CD4-positive, alpha-beta T cell (primary cell): Measurements from ENCODE around the gene VEZF1. TPM values are rescaled to one million over a fixed set of nuclear protein-coding genes. Genes with fewer than 3 reads are reported as not detected.

Experiments used
- ATAC-seq: fragments of 200-7000 bp; cut with Tn5 transposase; one replicate; pipeline ENCODE4 v1.10.0; 2022; ENCODE audit warnings: mild to moderate bottlenecking; ENCODE audit not compliant: poor library complexity
- CTCF ChIA-PET: fragments of 350-600 bp; sonication (Branson Sonifier 250); formaldehyde crosslinking; loops from one replicate; lab custom pipeline; 2021; ENCODE audit warnings: antibody characterized with exemption, inconsistent platforms; lab: Charles Lee
- POLR2A ChIA-PET: fragments of 350-600 bp; sonication (Branson Sonifier 250); formaldehyde crosslinking; loops from one replicate; lab custom pipeline; 2021; ENCODE audit warnings: antibody characterized with exemption, inconsistent platforms; lab: Charles Lee
- DNase-seq, 14 experiments: peaks; one replicate each; pipeline ENCODE4 v3.0.0-alpha.2; 2013 to 2020; ENCODE audit warnings: mixed read lengths in 2 of 14
- H3K27ac ChIP-seq, 2 donors: one replicate each; pipeline versions ENCODE4 v1.5.1 to v1.7.0; 2013; ENCODE audit warnings: low read length in 2 of 2, low read depth in 1 of 2, mild to moderate bottlenecking in 1 of 2
- H3K27me3 ChIP-seq, 2 experiments: 1 replicate in 1 of 2; 2 replicates in 1 of 2; pipeline versions ENCODE4 v1.6.1 to v1.7.0; 2013; ENCODE audit warnings: low read length in 2 of 2, control low read depth in 1 of 2, mild to moderate bottlenecking in 1 of 2, moderate library complexity in 1 of 2; ENCODE audit not compliant: insufficient read depth in 2 of 2, control insufficient read depth in 1 of 2
- H3K36me3 ChIP-seq: one replicate; pipeline ENCODE4 v1.6.1; 2013; ENCODE audit warnings: low read length, control low read depth; ENCODE audit not compliant: insufficient read depth
- H3K4me1 ChIP-seq: one replicate; pipeline ENCODE4 v1.6.1; 2013; ENCODE audit warnings: low read length, control low read depth; ENCODE audit not compliant: insufficient read depth
- H3K4me3 ChIP-seq: one replicate; pipeline ENCODE4 v1.5.1; 2013; ENCODE audit warnings: mild to moderate bottlenecking, low read length, moderate library complexity
- H3K9me3 ChIP-seq, 2 experiments: 1 replicate in 1 of 2; 2 replicates in 1 of 2; pipeline versions ENCODE4 v1.6.1 to v1.7.0; 2013; ENCODE audit warnings: low read length in 2 of 2, mild to moderate bottlenecking in 2 of 2, control low read depth in 1 of 2, moderate library complexity in 1 of 2; ENCODE audit not compliant: control insufficient read depth in 1 of 2, insufficient read depth in 1 of 2
- H3K27ac Mint-ChIP-seq: one replicate; pipeline ENCODE4 v1.8.0; 2020; ENCODE audit warnings: mixed read lengths
- H3K27me3 Mint-ChIP-seq: one replicate; pipeline ENCODE4 v1.8.0; 2021; ENCODE audit warnings: mixed read lengths
- H3K36me3 Mint-ChIP-seq: one replicate; pipeline ENCODE4 v1.8.0; 2021; ENCODE audit warnings: low read depth, mixed read lengths
- H3K4me1 Mint-ChIP-seq: one replicate; pipeline ENCODE4 v1.8.0; 2021; ENCODE audit warnings: low read depth, mixed read lengths
- H3K4me3 Mint-ChIP-seq: one replicate; pipeline ENCODE4 v1.8.0; 2020; ENCODE audit warnings: mild to moderate bottlenecking, mixed read lengths
- H3K9me3 Mint-ChIP-seq: one replicate; pipeline ENCODE4 v1.8.0; 2020; ENCODE audit warnings: mixed read lengths
- intact Hi-C, 2 experiments: fragments of 100-400 bp; cut with DNase I in 1 of 2; cut with micrococcal nuclease in 1 of 2; formaldehyde crosslinking; loops; one replicate each; pipeline versions ENCODE4 v1.15.1 to v1.9.0; 2023 to 2025; cut with DNase I, micrococcal nuclease
- total RNA-seq, 174 experiments: library from RNA in 2 of 174; stranded (reverse) in 2 of 174; gene quantifications; one replicate each; pipeline ENCODE4 v1.2.3 and lab custom pipeline; 2021 to 2026
- TF ChIP-seq, protein P1 (sequence below): fragments of 200-600 bp; IDR thresholded peaks from one replicate; pipeline ENCODE4 v1.8.0; 2022; ENCODE audit warnings: antibody characterized with exemption, mild to moderate bottlenecking

The VEZF1 gene
- total RNA-seq, 2 experiments from 2014 or later: 41.6 to 41.7 TPM

DNA sequence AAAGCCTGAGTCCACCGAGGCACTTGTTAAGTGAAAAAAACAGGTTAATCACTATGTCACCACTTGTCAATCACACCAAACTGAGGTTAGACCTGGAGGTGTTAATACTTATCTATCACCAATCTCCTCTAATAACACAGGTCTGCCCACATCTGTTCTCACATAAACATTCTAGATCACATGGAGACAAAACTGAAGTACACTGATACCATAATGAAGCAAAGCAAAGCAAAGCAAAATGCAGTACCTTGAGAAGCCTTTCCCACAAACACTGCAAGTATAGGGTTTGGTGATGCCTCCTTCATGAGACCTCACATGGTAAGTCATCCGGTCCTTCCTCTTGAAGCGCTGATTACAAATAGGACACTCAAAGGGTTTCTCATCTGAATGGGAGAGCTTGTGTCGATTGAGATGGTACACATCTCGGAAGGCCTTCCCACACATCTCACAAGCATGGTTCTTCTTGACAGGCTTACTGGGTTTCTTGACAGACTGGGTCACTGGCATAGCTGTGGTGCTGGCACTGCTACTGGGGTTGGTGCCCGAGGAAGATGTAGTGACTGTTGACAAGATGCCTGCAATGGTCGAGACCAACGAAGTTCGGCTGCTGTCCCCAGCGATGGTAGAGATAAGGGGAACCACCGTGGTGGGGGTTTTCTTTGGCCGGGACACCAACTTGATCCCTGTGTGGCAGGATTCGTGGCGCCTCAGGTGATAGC is 5.4 kb downstream of the VEZF1 start:
- H3K9me3 Mint-ChIP-seq: no peaks in the 10 kb centered on the region
- no peaks in the 10 kb centered on the region for H3K27me3 Mint-ChIP-seq
- DNase-seq (peak in 2 of 14 experiments; percentile 23 to 59), ATAC-seq (no peak)
- H3K27ac Mint-ChIP-seq: peak overlapping the region; percentile 67
- Histone ChIP-seq H3K4me3 (no peak overlapping the region), H3K36me3 (peaks cover 52% of the 10 kb centered on the region), H3K9me3 (no peaks in the 10 kb centered on the region), H3K27me3 (no peaks in the 10 kb centered on the region), H3K4me1 (peaks cover 24% of the 10 kb centered on the region), H3K27ac (no peak overlapping the region)
- H3K4me3 Mint-ChIP-seq: no peak overlapping the region
- intact Hi-C loops: no loop called here
- peaks cover 92% of the 10 kb centered on the region for H3K36me3 Mint-ChIP-seq
- POLR2A ChIA-PET: interaction anchor here (2.0 kb wide), 1 partner anchor 24 kb away, joined by 8 read pairs; the partner anchor contains the start of gene SRSF1
- peaks cover 70% of the 10 kb centered on the region for H3K4me1 Mint-ChIP-seq
- TF ChIP-seq, protein P1, sequence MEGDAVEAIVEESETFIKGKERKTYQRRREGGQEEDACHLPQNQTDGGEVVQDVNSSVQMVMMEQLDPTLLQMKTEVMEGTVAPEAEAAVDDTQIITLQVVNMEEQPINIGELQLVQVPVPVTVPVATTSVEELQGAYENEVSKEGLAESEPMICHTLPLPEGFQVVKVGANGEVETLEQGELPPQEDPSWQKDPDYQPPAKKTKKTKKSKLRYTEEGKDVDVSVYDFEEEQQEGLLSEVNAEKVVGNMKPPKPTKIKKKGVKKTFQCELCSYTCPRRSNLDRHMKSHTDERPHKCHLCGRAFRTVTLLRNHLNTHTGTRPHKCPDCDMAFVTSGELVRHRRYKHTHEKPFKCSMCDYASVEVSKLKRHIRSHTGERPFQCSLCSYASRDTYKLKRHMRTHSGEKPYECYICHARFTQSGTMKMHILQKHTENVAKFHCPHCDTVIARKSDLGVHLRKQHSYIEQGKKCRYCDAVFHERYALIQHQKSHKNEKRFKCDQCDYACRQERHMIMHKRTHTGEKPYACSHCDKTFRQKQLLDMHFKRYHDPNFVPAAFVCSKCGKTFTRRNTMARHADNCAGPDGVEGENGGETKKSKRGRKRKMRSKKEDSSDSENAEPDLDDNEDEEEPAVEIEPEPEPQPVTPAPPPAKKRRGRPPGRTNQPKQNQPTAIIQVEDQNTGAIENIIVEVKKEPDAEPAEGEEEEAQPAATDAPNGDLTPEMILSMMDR: no peak
- CTCF ChIA-PET: interaction anchor here (2.2 kb wide), 1 partner anchor 14 kb away, joined by 7 read pairs; no protein-coding TSS in a partner anchor

DNA sequence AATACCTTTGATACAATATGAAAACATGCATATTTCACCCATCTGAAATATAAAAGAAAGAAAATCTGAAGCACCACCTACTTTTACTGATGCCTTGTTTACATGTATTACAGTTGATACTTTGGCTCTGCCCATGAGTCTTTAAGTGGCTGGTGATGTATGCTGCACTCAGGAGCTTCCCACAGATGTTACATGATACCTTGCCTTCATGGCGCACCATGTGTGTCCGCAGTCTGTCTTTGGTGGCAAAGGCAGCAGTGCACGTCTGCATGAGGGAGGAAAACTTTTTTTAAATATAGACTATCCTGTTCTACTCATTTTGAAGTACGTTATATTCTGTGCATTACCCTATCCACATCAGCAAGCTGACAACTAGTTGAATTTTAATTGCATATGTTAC is 7.5 kb downstream of the VEZF1 start:
- no peak overlapping the region for H3K27ac ChIP-seq
- no peak overlapping the region for H3K4me3 ChIP-seq
- Mint-ChIP-seq H3K9me3 (no peaks in the 10 kb centered on the region), H3K27ac (no peak overlapping the region), H3K27me3 (no peaks in the 10 kb centered on the region), H3K4me1 (peaks cover 54% of the 10 kb centered on the region), H3K36me3 (peaks cover 93% of the 10 kb centered on the region), H3K4me3 (peak overlapping the region; percentile 22)
- DNase-seq: no peak
- peaks cover 72% of the 10 kb centered on the region for H3K36me3 ChIP-seq
- POLR2A ChIA-PET: interaction anchor here (1.0 to 1.7 kb wide), 3 partner anchors 15 to 27 kb away, joined by 3 to 4 read pairs (median 4); partner anchors contain the start of gene SRSF1
- peaks cover 17% of the 10 kb centered on the region for H3K4me1 ChIP-seq
- no peaks in the 10 kb centered on the region for H3K27me3 ChIP-seq
- H3K9me3 ChIP-seq: no peaks in the 10 kb centered on the region
- ATAC-seq: no peak
- TF ChIP-seq, protein P1: no peak
- intact Hi-C loops: no loop called here
- CTCF ChIA-PET: interaction anchor here (1.3 to 1.4 kb wide), 2 partner anchors 19 to 26 kb away, joined by 4 to 5 read pairs; partner anchors contain the start of gene CUEDC1

DNA sequence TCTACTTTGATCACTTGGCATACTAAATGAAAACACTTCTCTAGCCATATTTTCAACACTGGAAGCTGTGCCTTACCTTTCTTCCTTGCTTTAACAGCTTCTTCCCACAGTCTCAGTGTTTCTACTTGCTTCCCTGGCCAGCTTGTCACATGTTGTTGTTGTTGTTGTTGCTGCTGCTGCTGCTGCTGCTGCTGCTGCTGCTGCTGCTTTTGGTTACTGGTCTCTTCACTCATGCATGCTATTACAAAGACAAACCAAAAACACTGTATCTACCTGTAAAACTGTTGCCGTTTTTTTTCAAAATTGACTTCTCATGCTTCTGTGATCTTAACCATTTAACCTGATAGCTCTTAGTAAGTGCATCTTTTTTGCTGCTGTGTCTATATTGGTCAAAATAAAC is 9.0 kb downstream of the VEZF1 start:
- no peak overlapping the region for H3K27ac Mint-ChIP-seq
- no peaks in the 10 kb centered on the region for H3K9me3 Mint-ChIP-seq
- H3K36me3 Mint-ChIP-seq: peaks cover 93% of the 10 kb centered on the region
- no peaks in the 10 kb centered on the region for H3K9me3 ChIP-seq
- POLR2A ChIA-PET: interaction anchor here (0.9 to 1.1 kb wide), 2 partner anchors 14 to 19 kb away, joined by 3 read pairs; no protein-coding TSS in a partner anchor
- no peak overlapping the region for H3K4me3 ChIP-seq
- H3K4me3 Mint-ChIP-seq: no peak overlapping the region
- ATAC-seq: no peak
- DNase-seq: no peak
- peaks cover 39% of the 10 kb centered on the region for H3K4me1 Mint-ChIP-seq
- no peak overlapping the region for H3K27ac ChIP-seq
- H3K36me3 ChIP-seq: peaks cover 77% of the 10 kb centered on the region
- H3K4me1 ChIP-seq: peaks cover 13% of the 10 kb centered on the region
- CTCF ChIA-PET: interaction anchor here (0.5 to 2.1 kb wide), 2 partner anchors 16 to 71 kb away, joined by 3 to 7 read pairs; no protein-coding TSS in a partner anchor
- no peaks in the 10 kb centered on the region for H3K27me3 Mint-ChIP-seq
- intact Hi-C loops: no loop called here
- H3K27me3 ChIP-seq: no peaks in the 10 kb centered on the region
- TF ChIP-seq, protein P1: no peak
